NCI-H187 (cell line): Measurements from ENCODE around the gene COX8C.

Experiments
- DNase-seq, 2 experiments: peaks; one replicate each; lab custom pipeline; 2025; lab: John Stamatoyannopoulos, UW

COX8C gene, protein sequence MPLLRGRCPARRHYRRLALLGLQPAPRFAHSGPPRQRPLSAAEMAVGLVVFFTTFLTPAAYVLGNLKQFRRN

DNA sequence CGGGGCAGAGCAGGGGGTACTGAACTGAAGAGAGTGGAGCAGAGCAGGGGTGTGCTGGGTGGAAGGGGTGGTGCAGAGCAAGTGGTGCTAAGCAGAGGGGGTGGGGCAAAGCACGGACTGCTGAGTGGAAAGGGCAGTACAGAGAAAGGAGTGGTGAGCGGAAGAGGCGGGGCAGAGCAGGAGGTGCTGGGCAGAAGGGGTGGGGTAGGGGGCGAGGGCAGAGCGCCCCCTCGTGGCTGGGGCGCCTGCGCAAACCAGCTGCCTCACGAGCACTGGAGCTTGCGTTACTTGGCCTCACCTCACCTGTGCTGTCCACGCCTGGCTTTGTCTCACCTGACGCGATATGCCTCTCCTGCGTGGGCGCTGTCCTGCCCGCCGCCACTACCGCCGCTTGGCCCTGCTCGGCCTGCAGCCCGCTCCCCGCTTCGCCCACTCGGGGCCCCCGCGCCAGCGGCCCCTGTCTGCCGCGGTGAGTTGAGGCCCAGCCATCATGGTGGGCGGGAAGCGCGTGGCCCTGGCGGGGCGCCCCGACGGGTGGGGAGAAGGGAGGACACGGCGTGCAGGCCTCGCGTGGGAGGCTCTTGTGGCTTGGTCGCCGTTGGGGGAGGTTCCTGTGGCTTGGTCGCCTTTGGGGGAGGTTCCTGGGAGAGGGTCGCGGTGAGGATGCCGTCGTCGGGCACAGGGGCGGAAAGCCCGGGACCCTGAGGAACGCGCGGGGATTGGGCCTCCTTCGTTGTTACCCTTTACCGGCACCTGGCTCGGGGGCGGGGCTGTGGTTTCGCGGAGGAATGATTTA is at the start of gene COX8C:
COX8C (plus strand) TSS at position 257 of the 796 bp plus-strand sequence; CDS start at position 344, 87 bp downstream.
- DNase-seq = no peak

DNA sequence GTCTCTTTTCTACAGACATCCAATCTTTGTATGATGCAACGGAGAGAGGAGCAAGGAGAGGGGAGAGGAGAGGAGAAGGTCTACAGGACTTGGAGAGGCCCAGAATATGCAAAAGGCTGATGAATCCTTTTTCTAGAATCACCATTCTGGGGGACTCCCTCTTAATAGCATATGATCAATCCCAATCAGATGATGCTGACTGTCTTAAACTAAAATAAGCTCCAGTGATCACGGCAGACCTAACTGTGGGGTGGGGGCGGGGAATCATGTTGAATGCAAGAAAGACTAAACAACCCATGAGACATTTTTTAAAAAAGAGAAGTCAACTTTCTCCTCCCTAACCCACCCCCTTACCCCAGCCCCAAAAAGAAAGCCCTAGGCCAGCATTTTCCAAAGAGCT is 47.6 kb upstream of the COX8C start:
- no peak for DNase-seq

DNA sequence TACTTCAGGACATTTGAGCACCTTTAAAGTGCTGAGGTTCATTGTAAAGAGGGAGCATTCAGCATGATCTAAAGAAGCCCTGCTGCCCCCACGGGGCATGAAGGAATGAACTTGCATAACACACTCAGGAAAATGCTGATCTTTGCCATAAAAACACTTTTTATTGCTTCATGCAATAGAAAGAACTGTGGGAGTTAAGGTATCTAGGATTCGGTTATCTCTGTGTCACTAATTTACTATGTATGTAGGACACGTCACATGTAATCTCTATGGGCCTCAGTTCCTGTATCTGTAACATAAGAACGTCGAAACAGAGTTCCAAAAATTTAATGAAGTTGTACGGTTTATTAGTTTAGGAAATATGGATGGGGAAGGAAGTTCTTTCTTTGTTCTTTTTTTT is 47.1 kb upstream of the COX8C start:
- no peak for DNase-seq

DNA sequence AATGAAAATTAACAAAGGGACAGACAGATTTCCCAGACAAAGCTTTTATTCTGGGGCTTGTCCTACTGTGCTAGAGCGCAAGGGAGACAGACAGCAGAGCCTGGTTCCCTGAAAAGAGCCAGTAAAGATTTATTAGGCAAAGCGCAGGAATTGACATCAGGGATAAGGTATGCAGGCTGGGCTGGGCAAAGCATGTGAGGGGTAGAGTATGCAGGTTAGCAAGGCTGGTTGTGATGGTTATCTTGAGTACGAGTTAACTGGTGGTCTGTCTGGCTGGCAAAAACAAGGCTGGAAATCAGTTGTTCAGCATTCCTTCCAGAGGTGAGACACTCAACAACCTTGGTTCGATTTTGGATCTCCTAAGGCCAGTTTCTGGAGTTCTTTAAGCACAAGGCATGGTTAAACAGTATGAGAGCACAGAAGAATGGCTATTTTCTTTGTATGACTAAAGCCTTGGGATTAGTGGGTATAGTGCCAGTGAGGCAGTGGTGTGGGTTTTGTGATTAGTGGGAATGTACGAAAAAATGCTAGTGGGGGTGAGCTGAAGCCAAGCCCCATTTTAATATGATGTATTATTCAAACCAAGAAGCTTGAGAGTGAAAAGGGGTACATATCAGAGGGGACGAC is 45.0 kb upstream of the COX8C start:
- DNase-seq = no peak

DNA sequence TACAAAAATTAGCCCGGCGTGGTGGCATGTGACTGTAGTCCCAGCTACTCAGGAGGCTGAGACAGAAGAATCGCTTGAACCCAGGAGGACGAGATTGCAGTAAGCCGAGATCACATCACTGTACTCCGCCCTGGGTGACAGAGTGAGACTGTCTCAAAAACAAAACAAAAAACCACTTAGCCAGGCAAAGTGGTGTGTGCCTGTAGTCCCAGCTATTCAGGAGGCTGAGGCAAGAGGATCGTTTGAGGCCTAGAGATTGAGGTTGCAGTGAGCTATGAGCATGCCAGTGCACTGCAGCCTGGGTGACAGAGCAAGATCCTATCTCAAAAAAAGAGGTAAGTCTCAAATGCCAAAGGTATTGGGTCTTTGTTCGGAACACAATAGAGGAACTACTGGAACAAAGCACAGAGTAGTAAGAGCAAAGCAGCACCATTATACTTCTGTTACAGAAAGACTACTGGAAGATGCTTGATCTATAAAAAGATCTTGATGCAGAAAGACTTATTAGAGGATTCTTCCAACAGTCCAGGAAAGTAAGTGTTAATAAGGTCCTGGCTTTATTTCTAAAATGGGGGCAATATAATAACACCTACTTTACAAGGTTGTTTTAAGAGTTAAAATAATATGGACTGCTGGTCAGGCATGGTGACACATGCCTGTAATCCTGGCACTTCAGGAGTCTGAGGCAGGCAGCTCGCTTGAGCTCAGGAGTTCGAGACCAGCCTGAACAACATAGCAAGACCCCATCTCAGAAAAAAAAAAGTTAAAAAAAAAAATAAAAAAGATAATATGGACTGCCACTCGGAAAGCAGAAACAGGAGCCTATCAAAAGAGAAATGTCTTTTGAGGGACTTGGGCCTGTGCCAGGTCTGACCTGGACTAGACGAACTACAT is 44.0 kb upstream of the COX8C start:
- DNase-seq = no peak

DNA sequence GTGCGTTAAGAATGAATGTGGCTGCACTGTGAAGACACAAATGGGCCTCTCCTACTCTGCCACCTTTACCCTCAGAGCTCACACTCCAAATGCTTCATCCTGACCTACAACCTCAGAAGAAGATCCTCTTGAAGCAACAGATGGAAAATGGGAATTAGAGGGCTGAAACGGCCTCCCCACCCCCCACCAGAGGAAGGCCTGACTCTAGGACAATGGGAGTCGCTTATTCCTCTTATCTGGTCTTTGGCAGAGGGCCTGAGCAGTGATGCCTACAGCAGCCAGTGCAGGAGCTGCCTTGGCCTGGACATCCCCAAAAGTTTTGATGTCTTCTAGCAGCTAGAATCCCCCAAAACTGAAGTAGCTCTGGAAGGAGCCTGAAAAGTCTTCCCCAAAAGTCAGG is 43.3 kb upstream of the COX8C start:
- no peak for DNase-seq

DNA sequence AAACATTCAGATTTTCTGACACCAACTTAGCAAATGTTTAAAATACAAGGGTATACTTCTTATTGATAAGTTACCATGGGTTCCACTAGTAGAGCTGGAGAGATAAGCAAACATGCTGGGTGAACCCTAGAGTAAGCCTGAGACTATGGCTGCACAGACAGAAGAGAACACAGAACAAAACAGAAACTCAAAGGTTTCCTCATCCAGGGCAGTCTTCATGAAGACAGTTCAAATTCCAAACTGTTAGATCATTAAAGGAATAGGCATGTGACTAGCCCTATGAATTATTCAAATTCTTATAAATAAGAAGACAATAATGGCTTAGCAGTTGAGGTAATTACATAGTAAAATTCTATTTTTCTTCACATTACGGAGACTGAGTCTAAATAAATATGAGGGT is 42.2 kb upstream of the COX8C start:
- no peak for DNase-seq

DNA sequence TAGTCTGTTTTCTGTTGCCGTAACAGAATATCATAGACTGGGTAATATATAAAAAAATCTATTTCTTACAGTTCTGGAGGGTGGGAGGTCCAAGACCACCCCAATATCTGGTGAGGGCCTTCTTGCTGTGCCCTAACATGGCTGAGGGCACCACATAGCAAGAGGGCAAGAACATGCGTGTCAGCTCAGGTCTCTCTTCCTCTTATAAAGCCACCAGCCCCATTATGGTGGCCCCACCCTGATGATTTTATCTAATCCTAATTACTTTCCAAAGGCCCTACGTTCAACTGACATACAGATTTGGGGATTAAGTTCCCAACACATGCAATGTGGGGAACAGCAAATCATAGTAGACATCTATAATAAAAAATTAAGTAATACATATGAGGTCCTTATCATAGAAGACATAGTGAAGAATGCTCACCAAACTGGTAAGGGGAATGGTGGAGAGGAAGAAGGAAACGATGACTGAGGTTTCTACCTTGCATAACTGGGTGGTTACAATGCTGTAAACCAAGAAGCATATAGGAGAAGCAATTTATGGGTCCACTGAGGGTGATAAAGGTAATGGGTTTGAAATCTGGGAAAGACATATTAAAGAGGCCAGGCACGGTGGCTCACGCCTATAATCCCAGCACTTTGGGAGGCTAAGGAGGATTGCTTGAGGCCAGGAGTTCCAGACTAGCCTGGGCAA is 41.1 kb upstream of the COX8C start:
- DNase-seq = no peak

DNA sequence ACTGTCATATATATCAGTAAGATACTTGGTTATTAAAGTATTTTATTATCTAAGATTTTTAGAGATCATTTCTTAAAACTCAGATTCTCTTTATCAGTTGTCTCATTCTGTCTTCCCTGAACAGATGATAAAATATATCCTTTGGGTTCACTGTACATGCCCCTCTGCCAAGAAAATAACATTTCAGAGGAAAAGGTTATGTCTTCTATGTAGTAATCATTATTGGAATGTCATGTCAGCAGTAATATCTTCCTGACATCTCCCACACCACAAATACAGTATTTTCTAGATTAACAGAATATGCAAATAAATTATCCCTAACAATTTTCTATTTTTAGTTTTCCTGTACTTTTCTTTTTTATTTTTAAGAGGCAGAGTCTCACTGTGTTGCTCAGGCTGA is 40.2 kb upstream of the COX8C start:
- DNase-seq = no peak

DNA sequence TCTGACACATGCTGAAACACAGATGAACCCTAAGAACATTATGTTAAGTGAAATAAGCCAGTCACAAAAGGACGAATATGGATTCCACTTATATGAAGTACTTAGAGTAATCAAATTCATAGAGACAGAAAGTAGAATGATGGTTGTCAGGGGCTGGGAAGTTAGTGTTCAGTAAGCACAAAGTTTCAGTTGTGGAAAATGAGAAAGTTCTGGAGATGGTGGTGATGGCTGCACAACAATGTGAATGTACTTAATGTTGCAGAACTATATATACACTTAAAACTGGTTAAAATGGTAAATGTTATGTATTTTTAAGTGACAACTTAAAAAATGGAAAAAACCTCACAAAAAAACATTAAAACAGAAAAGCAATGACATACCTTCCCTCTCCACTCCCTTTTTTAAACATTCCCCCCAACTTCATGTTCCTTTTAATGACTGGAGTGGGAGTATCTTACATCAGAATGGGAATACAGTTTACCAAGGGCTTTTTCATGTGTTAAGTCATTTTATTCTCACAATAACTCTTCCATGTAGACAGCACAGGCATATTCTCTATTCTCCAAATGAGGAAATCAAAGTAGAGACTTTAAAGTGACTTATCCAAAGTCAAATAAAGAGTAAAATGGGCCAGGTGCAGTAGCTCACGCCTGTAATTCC is 38.2 kb upstream of the COX8C start:
- DNase-seq = no peak

DNA sequence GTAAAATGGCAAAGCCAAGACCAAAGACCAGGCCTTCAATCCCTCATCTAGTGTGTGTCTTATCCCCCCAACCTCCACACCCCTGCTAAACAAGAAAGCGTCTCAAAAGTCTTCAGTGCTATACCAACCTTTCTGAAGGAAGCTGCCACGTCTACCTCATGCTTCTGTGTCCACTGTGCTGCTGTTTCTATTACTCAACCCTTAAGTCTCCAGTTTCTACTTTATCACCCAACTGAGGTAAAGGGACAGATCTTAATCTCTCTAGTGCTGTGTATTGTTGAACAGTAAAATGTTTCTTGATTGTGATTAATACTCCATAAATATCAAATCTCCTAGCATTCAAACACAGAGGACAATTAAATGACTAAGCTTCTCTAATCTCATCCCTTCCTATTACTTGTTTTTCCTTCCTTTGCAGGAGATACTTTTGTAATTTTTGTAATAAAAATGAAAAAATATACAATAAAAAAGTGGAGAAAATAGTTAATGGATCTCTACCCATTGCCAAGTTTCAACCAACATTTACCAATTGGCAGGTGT is 37.5 kb upstream of the COX8C start:
- no peak for DNase-seq

DNA sequence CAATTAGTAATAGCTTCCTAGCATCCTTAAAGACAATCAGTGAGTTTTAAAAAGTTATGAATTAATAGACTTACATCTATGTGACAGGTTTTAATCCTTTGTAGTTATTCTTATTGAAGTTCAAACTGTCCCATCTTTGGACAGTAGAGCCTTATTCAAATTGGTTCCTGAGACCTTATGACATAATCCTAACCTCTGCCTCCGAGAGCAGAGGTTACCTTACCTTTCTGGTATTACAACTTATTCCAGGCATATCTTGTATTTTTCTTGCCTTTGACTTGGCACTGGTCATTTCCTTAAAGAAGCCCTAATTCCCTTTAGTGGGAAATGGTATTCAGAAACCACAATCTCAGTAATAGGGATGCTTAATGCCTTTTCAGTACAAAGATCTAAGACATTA is 35.9 kb upstream of the COX8C start:
- DNase-seq = no peak

DNA sequence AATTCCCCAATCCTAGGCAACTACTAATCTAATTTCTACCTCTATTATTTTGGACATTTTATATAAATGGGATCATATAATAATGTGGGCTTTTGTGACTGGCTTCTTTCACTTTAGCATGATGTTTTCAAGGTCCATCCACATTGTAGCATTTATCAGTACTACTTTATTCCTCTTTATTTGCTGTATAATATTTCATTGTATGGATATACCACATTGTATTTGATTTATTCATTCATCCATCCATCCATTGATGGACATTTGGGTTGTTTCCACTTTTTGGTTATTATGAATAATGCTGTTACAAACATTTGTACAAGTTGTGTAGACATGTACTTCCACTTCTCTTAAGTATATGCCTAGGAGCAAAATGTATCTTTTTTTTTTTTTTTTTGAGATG is 31.4 kb upstream of the COX8C start:
- no peak for DNase-seq

DNA sequence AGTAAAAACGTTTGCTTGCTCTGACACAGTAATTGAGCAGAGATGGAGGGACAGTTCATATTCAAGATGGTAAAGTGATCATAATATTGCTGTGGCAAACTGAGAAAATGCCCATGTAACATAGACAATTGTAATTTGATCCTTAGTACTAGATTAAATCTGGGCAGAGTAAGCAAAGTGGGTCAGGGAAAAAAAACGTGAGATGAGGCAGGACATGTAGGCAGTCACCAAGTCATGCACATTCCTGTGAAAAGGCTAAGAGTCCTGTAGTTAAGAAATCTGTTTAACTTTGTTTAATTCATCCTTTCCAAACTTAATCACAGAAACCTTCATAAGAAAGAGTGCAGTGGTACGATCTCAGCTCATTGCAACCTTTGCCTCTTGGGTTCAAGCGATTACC is 30.3 kb upstream of the COX8C start:
- no peak for DNase-seq

DNA sequence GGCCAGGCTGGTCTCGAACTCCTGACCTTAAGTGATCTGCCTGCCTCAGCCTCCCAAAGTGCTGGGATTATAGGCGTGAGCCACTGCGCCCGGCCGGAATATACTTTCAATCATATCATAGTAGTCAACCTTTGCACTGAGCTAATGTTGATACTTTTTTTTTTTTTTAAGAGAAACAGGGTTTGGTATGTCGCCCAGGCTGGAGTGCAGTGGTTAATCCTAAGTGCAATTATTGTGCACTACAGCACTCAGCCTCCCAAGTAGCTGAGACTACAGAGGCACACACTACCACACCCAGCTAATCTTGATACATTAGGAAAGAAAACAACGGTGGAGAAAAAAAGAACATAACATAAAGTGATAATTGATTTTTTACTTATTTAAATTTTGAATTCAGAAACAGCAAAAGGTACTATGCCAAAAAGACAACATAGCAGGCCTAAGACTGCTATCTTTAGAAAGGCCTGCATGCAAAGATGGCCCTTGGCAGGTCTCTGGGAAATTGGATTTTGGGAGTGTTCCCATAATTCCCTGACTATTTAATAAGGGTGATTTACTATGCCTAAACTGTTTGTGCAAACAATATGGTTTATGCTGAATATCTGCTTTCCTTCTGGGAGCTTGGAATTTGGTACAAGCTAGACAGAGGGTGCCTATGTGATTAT is 29.6 kb upstream of the COX8C start:
- DNase-seq = no peak

DNA sequence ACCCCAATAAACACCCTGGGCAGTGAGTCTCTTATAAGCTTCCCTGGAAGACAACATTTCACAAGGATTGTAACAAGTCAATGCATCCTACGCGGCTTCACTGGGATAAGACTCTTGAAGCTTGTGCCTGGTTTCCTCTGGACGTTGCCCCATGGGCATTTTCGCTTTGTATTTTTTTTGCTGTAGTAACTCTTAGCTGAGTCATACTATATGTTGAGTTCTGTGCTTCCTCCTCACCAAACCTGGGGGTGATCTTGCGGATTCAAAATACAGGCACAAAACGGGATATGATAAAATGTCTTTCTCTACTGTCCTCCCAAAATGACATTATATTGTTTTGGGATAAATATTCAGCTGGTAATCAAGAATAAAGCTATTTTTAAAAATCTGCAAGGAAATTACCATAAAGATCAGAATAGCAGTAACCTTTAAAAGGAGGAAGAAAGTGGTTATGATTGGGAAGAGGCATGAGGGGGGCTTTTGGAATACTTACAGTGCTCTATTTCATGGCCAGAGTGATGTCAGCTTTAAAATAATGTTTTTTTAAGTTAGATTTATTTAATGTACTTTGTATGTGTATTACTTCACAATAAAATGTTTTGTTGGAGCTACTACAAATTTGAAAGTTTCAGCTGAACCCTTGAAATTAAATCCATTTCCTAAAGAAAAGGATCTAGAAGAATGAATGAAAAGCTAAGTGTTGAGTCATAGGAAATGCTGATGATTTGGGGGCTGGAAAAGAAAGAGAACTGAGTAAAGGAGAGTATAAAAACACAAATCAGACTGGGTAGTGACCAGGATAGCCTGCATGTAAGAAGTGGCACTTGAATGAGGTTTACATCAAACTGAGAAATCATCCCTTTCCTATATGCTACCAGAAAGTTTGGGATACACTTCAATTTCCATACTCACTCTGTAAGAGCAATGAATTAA is 28.8 kb upstream of the COX8C start:
- no peak for DNase-seq

DNA sequence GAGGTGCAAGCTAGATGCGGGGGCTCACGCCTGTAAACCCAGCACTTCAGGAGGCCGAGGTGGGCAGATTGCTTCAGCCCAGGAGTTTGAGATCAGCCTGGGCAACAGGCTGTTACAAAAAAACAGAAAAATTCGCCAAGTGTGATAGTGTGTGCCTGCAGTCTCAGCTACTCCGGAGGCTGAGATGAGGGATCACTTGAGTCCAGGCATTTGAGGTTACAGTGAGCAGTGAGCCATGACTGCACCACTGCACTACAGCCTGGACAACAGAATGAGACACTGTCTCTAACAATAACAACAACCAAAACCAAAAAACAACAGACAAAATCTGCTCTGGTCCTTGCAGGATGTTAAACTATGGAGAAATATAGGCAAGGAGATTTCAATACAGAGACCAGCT is 28.1 kb upstream of the COX8C start:
- no peak for DNase-seq

DNA sequence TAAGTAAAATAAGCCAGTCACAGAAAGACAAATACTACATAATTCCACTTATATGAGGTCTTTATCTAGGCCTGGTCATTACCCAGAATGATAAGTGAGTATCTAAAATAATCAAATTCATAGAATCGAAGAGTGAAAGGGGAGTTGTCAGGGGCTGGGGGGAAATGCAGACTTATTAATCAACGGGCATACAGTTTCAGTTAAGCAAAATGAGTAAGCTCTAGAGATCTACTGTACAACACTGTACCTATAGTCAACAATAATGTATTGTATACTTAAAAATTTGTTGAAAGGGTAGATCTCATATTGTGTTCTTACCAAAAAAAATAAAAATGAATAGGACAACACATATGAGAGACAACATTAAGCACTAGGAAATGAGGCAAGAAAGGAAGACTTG is 27.5 kb upstream of the COX8C start:
- DNase-seq = no peak

DNA sequence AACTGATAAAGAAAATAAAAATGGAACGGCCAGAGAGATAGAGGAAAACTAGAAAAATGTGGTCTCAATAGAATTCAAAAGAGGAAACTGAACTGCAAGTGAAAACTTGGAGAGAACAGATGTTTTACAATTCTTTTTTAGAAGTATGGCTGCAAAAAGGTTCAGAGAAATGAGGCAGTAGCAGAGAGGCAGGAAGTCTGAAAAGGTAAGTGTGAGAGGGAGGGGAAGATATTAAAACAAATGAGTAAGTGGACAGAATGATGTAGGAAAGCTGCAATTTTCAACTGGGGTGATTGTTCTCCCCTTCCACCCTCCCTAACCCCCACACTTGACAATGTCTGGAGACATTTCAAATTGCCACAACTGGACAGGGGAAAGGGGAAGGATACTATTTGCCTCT is 27.0 kb upstream of the COX8C start:
- no peak for DNase-seq

DNA sequence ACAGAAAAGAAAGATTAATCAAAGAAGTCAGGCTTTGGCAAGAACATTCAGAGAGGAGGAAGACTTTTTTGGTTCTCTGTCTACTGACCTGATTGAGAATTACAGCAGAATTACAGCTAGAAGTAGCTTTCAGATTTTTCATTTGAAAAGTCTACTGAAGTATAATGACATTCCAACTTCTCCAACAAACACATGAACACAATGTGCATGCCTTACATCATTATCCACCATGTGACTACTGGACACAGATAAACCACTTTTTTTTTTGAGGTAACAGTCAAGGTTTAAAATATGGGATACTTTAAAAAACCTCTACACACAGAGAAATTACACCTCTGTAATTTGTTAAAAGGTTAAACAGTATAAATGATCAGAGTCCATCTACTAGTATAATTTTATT is 26.5 kb upstream of the COX8C start:
- DNase-seq = no peak
